CD4-positive, alpha-beta T cell treated with Interleukin-10 for 1 hour (primary cell): ENCODE results near the gene GRAMD1B.
"Not testable (repeated sequence)": the region's sequence is repeated elsewhere in the genome, so short reads cannot be mapped to it uniquely, and the experiment has no call there.

Source experiments
- DNase-seq: peaks from one replicate; pipeline ENCODE4 v3.0.0-alpha.2; 2020

GRAMD1B gene

DNA sequence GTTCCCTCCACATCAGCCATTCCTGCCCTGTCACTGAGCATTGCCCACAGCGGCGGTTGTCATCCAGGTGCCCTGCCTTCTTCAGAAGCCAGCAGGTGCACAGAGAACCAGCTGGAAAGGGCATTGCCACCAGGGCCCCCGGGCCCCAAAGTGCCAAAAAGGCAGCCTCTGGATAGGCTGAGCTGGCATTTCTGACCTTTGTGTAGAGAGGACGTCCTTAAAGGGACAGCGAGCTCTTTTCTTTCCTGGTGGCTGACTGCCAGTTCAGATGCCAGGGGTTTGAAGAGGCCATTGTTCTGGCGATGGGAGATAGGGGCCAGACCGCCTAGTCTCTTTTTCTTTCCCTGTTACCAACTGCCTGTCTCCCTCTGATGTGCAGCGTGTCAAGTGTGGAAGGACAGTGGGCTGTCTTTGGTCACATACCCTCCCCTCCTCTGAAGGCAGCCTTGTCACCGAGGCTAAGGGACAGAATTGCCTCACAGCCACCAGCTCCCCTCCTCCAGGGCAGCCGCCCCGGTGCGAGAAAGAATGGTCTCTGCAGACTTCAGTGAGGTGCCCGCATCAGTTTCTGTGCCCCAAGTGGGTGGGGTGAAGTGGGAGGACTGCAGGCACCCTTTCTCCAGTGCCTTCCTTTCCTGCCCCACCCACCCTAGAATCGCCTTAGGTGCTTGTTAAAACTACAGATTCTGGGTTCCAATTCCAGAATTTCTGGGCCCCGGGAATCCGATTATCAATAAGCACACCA, 114.7 kb downstream of the GRAMD1B start:
- no peak for DNase-seq

DNA sequence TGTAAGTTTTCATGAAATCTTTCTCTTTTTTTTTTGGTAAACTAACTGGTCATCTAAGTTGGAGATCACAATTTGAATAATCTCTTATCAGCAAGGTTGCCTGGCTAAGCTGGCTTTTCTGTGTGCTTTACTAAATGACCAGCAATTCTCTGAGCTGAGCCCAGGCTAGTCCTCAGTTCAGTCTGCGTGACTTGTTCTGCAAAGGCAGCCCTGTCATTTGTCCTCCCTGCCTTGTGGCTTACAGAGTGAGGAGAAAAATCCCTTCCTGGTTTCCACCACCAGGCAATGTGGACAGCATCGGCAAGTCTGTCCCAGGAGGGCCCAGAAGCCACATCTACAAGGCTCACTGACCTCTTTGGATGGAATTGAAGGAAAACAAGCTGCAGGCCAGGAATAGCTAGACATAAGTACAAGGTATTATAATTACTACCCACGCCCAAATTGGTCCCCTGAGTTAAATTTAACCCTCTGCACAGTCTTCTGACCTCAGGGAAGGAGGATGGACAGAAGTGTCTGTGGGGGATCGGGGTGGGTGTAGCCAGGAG, 115.7 kb downstream of the GRAMD1B start:
- DNase-seq, result no peak

DNA sequence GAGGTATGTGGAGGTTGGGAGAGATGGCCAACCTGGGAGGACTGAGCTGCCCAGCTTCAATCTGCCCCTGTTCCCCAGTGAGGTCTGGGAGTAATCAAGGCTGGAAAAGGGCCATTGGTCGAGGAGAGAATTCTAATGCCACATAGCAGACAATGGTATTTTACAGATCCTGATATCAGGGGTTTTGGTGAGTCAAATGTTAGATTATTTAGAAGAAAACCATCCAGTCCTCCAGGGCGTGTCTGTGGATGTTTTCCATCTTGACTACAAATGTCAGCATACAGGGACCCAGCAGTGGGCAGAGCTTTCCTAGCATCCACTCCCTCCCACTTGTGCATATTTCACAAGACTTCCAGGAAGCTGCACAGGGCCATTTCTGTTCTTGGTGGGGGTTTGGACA, 116.4 kb downstream of the GRAMD1B start:
- DNase-seq, result no peak

DNA sequence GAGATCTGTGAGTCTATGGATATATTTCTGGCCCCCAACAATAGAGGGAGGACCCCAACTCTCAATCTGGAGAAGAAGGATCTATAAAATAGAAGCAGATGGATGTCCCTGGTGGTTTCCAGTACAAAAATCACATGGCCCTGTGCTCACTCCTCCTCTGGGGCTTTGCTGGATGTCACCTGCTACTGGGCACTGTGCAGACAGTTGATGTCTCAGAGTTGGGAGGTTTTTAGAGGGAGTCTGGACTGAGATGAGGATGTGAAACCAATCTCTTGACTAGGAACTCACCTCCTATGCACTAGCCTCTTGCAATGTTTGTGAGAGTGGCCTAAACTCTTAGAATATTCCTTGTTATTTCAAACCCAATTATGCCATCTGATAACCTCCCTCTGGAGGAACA, 117.1 kb downstream of the GRAMD1B start:
- no peak for DNase-seq

DNA sequence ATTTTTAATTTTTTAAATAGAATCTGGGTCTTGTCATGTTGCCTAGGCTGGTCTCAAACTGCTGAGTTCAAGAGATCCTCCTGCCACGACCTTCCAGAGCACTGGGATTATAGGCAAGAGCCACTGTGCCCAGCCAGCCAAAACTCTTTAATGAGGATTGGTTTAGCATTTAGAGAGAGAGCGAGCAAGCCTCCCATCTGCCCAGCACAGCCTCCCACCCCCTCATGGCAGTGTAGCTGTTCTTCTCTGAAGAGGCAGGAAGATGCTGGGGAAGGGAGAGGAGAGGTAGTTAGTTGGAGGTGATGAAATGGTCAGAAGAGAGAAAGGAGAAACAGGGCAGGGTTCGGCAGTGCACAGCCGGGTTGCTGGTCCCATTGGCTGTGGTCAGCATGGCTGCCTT, 118.7 kb downstream of the GRAMD1B start:
- no peak for DNase-seq

DNA sequence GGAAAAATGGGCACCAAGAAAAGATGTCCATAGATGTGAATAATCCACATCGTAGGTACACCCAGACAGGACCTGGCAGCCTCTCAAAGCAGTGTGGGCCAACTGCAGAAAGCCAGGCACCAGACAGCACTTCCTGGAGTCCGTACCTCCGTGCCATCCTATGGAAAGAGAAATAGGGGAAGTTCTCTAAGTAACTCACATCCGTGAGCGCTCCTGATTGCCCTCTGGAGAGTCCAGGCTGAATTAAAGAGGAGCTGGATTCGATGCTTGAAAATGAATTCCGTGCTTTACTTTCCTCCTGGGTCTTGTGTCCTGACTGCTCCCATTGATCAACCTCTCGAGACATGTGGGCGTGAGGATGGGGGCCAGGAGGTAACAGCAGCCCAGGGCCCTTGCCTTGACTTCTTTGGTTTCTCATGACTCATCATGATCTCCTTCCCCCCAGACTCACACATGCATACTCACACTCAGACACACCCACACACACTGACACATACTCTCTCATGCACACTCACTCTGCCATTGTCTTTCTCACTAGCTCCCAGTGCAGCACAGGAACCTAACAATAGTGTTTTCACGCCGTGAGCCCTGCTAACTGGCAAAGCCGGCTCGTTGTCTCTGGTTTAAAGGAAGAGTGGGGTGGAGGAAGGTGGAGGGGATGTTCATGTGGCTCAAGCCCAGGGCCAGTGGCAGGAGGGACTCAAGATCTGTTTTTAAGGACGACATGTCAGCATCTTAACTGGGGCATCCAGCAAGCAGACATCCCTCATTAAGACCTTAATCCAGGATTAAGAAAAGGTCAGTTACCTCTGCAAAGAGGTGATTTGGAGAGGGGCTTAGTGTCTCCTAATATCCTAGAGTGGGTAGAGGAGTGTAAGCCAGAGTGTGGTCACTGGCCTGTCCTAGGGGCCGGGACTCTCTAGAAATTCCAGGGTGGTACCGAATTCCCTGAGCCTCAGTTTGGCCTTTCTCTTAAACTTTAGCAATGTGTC, 120.2 kb downstream of the GRAMD1B start:
- DNase-seq, result no peak

DNA sequence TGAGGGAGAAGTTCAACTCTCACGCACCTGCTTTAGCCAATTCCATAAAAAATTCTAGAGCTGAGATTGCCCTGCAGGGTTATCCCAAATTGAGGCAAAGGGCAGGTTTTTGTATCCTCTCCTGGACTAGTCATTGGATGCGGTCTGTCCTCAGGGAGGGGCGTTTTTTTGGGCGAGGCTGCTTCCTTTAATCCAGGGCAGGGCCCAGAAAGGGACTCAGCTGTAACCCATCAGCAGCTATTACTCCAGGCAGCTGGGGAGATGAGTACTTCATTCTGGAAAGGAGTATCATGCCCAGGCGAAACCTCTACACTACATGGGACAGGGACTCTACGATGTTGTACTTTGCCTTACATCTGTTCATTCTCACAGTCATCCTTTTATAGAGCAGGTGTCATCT, 121.0 kb downstream of the GRAMD1B start:
- DNase-seq, result no peak

DNA sequence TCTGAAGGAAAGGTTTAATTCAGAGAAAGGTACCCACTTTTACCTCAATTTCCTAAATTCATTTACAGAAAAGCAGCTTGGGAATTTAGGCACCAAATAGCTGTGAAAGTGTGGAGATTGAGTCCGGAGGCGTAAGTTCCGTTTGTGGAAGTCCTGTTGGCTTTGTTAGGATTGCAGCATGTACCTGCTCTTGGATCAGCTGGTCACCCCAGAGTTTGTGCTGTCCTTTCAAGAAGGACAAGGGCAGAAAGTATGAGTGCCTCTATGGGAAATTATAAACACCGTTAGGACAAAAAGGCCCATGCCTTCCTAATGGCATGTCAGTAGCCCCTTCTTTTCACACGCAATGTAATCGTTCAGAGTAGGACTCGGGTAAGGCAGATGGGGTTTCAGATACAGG, 126.6 kb downstream of the GRAMD1B start:
- DNase-seq, result no peak

DNA sequence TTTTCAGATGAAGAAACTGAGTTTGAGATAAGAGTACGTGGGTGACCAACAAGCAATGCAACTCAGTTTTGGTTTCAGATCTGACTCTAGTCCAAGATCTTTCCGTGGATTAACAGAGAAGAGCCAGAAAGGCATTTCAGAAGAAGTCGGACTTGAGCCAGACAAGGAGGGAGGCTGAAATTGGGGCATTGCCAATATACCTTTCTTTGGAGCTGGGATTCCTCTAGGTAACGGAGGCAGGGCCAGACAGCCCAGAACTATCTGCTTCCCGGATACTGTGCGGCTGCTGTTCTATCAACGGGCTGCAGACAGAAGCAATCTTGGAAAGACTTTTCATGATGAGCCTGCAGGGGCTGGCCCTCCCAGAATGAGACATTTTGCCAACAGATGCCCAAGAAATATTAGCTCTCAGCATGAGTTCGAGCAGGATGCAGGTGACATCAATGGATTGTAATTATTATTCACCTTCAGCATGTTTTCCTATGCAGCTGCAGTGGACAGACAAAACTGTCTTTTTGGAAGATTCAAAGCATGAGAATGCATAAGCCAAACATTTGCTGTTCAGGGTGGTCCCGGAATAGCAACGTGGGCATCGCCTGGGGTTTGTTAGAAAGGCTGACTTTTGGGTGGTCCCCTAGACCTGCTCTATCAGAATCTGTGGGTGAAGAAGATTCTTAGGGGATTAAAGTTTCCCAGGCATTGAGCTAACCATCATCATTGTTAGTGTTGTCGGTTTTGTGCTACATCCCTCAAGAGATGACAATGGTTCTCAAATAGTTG, 128.7 kb downstream of the GRAMD1B start:
- no peak for DNase-seq

DNA sequence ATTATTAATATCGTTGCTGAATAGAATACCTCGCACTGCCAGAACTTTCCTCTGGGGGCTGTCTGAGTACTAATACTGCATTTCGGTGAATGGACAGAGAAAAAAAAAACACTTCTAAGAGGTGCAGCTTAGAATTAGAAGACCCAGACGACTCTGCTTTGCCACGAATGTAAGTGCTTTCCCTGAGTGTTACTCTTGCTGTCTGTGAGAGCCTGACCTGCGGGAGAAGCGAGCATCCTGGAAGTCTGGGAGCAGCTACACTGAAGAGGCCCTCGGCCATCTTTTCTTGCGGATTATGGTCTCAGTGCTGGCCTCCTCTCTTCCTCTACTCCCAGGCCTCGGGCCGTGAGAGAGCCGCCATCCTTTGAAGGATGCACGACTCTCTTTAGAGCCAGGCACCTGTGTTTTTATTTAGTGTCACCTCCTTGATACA, 129.5 kb downstream of the GRAMD1B start:
- DNase-seq, result no peak

DNA sequence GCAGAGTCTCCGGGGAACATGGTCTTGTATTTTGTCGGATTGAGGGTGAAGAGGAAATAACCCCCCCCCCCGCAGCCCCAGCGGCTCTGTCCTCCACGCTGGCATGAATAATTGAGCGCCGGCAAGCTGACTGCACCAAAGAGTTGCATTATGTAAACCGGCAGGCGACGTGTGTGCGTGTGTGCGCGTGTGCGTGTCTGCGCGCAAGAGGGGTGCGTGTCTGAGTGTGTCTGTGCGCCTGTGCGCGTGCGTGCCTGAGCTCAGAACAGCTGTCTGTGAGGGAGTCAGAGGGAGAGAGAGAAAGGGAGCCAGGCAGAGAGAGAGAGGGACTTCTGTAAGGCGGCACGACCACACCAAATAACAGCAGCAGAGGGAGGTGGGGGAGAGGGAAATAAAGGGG, 129.9 kb downstream of the GRAMD1B start:
- no peak for DNase-seq

DNA sequence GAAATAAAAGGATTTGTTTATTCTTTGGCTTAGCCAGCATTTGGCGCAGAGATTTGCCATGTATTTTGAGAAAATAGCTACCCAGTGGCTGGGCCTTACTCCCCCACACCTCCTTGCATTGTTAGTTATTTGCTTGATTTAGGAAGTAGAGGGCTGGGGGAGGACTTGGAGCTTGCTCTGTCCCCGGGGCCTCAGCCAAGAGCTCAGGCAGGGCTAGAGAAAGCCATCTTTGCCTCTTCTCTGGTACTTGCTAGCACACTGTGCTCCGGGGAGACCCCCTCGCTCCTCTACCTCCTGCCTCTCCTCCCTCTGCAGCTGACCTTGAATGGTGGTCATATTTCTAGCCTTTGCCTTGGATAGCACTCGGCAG, 131.3 kb downstream of the GRAMD1B start:
- DNase-seq, result no peak

DNA sequence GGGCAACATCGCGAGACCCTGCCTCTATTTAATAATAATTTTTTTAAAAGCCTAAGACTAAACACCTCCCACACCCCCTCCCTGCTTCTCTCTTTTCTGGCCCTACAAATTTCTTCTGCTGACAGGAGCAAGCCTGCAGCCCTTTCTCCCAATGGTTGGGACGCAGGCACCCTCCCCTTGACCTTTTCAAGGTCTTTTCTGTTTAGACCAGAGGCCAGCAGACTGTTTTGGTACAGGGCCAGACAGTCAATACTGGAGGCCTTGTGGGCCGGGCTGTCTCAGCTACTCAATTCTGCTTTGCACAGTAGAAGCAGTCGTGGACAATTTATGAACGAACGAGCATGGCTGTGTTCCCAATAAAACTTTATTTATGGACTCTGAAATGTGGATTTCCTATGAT, 132.1 kb downstream of the GRAMD1B start:
- no peak for DNase-seq

DNA sequence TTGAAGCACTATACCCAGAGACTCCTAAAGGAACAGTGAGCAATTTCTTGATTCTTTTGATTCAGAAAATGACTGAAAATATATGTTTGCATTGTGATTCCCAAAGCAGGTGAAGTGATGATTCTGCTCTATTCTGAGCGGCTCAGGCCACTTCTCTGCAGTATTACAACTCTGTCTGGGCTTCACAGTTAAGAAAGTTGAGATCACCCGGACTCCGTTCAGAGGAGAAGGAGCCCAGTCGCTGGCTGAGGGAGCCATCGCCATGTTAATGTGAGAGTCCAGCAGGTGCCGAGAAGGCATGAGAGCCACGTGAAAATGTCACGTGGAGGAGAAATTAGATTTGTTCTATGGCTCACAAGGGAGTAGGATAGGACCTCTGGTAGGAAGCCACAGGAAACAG, 132.8 kb downstream of the GRAMD1B start:
- DNase-seq, result no peak

DNA sequence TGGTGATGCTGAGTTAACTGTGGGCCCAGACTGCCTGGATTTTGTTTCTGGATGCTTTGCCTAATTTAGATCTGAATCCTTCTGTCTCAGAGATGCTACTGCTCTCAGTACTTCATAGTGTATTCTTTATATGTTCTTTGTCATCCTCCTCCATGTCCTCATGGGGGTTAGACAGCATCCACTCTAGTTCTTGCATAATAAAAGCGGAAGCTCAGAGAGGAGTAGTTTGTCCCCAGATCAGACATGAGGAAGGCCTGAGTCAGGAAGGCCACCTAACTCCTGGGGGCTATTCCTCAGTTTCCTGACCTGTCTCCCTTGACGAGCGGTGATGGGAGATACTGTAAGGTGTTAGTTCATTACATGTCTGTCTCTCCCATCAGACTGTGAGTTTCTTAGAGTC, 134.2 kb downstream of the GRAMD1B start:
- no peak for DNase-seq

DNA sequence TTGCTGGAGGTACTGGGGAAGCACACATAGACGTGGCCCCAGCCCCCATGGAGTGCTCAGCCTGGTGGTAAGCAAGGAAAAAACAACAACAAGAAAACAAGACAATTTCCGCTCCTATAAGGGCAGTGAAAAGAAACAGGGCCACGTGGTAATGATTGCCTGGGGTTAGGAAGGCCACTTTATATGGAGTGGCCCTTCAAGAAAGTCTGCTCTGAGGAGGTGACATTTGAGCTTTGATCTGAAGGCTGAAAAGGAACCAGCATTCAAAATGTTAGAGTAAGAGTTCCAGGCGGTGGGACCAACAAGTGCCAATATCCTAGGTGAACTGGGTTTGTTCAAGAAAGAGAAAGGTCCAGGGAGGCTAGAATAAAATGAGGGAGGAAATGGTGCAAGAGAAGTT, 136.8 kb downstream of the GRAMD1B start:
- DNase-seq, result no peak

DNA sequence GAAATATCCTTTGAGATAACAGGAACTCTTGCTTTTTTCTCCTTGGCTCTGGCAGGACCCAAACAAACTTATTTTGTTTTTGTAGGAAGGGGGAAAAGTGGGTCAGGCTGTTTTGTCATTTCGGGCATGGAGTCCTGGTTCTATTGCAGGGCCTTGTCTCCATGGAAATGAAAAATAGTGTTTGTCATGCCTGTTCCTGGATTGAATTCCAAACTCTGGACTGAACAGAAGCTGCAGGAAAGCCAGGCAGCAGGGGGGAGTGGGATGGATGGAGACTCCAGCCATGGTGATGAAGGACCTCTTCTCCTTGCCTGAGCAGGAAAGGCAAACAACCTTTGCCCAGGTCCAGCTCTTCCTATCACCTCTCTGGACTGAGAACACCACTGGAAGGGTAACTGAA, 137.4 kb downstream of the GRAMD1B start:
- no peak for DNase-seq

DNA sequence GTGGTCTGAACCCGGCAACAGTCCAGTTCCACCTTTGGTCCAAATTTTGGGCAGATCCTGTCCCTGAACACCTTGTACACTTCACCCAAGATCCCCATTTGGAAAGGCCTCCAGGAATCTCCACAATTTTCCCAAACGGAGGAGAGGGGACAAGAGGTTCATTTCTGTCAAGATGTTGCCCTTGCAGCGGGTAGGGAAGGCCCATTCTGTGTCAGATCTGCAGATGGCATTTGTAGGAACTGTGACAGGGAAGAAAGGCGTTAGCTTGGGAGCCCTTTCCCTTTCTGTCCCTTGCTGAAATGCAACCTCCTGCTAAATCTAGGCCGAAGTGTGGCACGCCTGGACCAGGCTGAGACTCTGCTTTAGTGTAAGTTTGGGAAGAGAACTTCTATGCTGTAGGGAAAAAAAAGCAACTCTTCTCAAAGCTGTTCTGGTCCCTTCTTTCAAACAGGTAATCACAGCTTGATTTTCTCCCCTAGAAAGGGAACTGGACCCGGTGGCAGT, 138.3 kb downstream of the GRAMD1B start:
- DNase-seq, result no peak

DNA sequence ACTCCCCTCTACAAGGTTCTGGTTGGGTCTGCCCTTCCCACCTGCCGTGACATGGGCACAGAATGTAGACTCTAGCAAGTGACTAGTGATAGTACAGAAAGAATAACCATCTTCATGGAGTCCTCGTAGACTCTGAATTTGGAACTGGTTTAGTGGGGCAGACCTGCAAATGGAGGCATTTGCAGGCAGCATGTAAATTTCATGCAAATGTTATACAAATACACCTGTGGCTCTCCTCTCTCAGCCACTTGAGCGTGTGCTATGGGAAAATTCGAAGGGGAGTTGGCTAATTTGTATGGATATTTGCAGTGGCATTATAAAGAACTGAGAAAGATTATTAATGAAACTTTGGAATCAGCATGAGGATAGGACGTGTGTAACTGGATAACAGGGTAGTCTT, 139.3 kb downstream of the GRAMD1B start:
- DNase-seq, result no peak

DNA sequence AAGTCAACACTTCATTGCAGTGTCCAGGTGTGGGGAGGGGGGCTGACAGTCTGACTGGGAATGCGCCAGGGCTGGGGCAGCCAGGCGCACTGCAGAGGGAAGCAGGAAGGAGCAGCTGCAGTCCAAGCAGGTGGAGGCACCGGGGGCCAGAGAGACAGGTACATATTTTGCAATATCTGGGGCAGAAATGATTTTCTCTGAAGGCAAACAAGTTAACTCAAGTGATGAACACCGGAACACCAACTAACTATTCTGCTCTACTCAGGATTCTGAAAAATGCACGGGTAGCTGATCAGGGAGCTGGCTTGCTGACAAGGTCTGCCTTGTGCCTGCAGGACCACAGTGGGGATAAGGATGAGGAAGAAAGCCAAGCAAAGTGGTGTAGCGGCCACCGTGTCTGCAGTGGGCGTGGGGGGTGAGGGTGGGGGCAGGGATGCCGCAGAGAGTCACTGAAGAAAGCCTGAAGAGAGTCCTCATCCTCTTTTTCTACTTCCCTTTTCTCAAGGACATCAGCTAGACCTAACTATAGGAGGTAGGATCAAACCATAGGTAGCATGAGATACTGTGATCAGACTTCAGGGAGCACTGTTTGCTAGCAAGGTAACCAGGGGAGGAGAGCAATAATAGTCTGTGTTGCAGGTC, 141.0 kb downstream of the GRAMD1B start:
- DNase-seq, result no peak

DNA sequence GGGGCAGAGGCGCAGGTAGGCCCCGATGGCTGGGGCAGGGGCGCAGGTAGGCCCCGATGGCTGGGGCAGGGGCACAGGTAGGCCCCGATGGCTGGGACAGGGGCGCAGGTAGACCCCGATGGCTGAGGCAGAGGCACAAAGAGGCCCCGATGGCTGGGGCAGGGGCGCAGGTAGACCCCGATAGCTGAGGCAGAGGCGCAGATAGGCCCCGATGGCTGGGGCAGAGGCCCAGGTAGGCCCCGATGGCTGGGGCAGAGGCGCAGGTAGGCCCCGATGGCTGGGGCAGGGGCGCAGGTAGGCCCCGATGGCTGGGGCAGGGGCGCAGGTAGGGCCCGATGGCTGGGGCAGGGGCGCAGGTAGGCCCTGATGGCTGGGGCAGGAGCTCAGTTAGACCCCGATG, 142.7 kb downstream of the GRAMD1B start:
- DNase-seq, result not testable (repeated sequence)

DNA sequence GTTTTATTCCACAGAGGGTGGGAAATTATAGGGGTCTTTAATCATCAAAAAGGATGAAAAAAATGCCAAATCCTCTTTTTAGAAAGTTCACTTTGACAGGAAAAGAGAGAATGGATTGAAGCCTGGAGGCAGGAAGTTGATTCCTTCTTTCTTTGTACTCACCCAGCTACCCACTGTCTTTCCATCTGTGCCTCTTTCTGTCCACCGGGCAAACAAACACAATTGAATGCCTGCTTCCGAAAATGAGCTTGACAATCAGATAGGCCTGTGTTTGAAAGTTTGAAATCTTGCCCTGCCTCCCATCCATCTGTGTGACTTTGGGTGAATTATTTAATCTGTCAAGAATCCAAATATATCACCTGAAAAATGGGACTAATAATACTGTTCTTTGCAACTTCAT, 143.2 kb downstream of the GRAMD1B start:
- no peak for DNase-seq
